Neural progenitor cell (in vitro differentiated cells): ENCODE data around the gene PKHD1. TPM values are rescaled to one million over a fixed set of nuclear protein-coding genes. Genes with fewer than 3 reads are reported as not detected.

Experiments
- DNase-seq: peaks from one replicate; pipeline ENCODE4 v3.0.0-alpha.2; 2016; ENCODE audit warnings: low spot score
- H2AFZ ChIP-seq: fragments of 200-600 bp; sonication (generic); replicated peaks from 2 replicates; pipeline ENCODE4 v1.6.1; 2016; ENCODE audit warnings: antibody characterized with exemption
- H3F3A ChIP-seq: fragments of 200-600 bp; sonication (generic); 2 replicates; pipeline ENCODE4 v1.6.1; 2016; ENCODE audit warnings: antibody characterized with exemption, low read depth
- H3K27ac ChIP-seq: fragments of 200-600 bp; sonication (generic); 2 replicates; pipeline ENCODE4 v1.5.1; 2016; ENCODE audit warnings: mild to moderate bottlenecking
- H3K27me3 ChIP-seq: fragments of 200-600 bp; sonication (generic); 2 replicates; pipeline ENCODE4 v1.6.1; 2016; ENCODE audit warnings: mild to moderate bottlenecking, moderate library complexity
- H3K36me3 ChIP-seq: fragments of 200-600 bp; sonication (generic); 2 replicates; pipeline ENCODE4 v1.5.1; 2016
- H3K4me1 ChIP-seq: fragments of 200-600 bp; sonication (generic); 2 replicates; pipeline ENCODE4 v1.6.1; 2016; ENCODE audit warnings: mixed run types
- H3K4me2 ChIP-seq: fragments of 200-600 bp; sonication (generic); 2 replicates; pipeline ENCODE4 v1.6.1; 2016
- H3K4me3 ChIP-seq: fragments of 200-600 bp; sonication (generic); 2 replicates; pipeline ENCODE4 v1.5.1; 2016
- H3K79me2 ChIP-seq: fragments of 200-600 bp; sonication (generic); 2 replicates; pipeline ENCODE4 v1.6.1; 2016; ENCODE audit warnings: low read depth
- H3K9ac ChIP-seq: fragments of 200-600 bp; sonication (generic); 2 replicates; pipeline ENCODE4 v1.6.1; 2016
- H3K9me3 ChIP-seq: fragments of 200-600 bp; sonication (generic); 2 replicates; pipeline ENCODE4 v1.5.1; 2016; ENCODE audit warnings: low read depth
- H4K20me1 ChIP-seq: fragments of 200-600 bp; sonication (generic); 2 replicates; pipeline ENCODE4 v1.6.1; 2016; ENCODE audit warnings: low read depth
- H3K27ac Mint-ChIP-seq: 3 replicates; pipeline ENCODE4 v1.8.0; 2021; ENCODE audit warnings: mixed read lengths
- H3K27me3 Mint-ChIP-seq: 2 replicates; pipeline ENCODE4 v1.8.0; 2022; ENCODE audit warnings: low read depth, mild to moderate bottlenecking, inconsistent platforms, moderate library complexity, mixed read lengths; ENCODE audit not compliant: insufficient read depth
- H3K36me3 Mint-ChIP-seq: 3 replicates; pipeline ENCODE4 v1.8.0; 2021; ENCODE audit warnings: mixed read lengths
- H3K4me1 Mint-ChIP-seq: 3 replicates; pipeline ENCODE4 v1.8.0; 2021; ENCODE audit warnings: mixed read lengths
- H3K4me3 Mint-ChIP-seq: 3 replicates; pipeline ENCODE4 v1.8.0; 2021; ENCODE audit warnings: mild to moderate bottlenecking, moderate library complexity, mixed read lengths
- H3K9me3 Mint-ChIP-seq: 3 replicates; pipeline ENCODE4 v1.8.0; 2020; ENCODE audit warnings: mixed read lengths
- EZH2 ChIP-seq: fragments of 200-600 bp; sonication (generic); IDR thresholded peaks from 2 replicates; pipeline ENCODE4 v1.6.1; 2017; ENCODE audit warnings: antibody characterized with exemption, mild to moderate bottlenecking, moderate library complexity
- EZH2phosphoT487 ChIP-seq: fragments of 200-600 bp; sonication (generic); IDR thresholded peaks from 2 replicates; pipeline ENCODE4 v1.6.1; 2017; ENCODE audit warnings: antibody characterized with exemption
- total RNA-seq: library from RNA; depleted of rRNA; stranded (reverse); fragments of >200 nt; gene quantifications from 2 replicates; pipeline ENCODE4 v1.2.3, GENCODE V29; 2015; ENCODE audit warnings: low replicate concordance
- TF ChIP-seq, protein P1 (sequence below): fragments of 200-600 bp; sonication (generic); IDR thresholded peaks from 2 replicates; pipeline ENCODE4 v1.5.1; 2017; ENCODE audit warnings: antibody characterized with exemption, mild to moderate bottlenecking

The PKHD1 gene
- total RNA-seq, 1 donor from 2014 or later: 0.04 TPM

DNA sequence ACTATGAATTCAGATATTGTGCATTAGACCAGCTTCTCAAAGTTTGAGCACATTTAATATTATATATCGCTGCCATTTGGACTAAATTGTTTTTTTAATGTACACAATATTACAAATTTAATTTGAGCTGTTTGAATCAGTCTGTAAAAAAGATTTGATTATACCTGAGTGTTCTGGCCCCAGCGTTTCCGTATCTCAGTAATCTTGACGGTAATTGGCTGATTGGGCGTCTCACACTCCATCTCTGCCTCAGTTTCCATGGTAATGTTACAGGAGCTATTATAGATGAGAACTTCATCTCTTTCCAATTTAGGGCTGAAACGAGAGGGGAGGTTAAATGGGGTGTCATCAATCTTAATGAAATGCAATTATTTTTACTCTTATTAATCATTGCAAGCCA is 77.3 kb downstream of the PKHD1 start:
- H3K79me2 ChIP-seq: no peaks in the 10 kb centered on the region
- TF ChIP-seq EZH2phosphoT487: no peak
- no peak for TF ChIP-seq EZH2

DNA sequence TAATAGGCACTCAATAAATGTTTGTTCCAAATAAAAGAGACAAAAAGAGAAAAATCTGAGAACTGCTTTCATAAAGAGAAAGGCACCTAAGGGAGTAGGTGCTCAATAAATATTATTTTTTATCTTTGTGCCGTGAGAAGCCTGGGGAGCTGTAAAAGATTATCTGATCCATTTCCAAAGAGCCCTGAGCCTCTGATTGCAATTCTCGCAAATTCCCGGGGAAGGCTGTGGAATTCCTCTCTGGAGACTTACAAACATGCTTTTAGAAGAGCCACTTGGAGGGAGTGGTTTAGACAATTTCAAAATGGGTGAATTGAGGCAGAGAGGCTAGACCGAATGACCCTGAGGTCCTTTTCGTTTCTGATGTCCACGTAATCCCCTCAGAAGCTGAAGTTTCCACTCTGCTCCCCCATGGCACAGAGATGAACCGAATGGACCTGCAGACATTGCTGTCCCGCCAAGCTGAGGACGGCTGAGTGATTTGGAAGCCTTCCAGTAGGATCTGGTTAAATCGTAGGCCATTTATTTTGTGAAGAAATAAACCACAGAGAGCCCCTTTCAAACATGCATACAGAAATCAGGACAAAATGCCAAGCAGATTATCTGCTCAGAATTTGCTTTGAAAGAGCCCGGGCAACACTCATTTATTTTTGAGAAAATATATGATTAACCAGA is 77.8 kb downstream of the PKHD1 start:
- Mint-ChIP-seq H3K27me3 (peaks cover 5% of the 10 kb centered on the region), H3K9me3 (peaks cover 2% of the 10 kb centered on the region), H3K4me1 (no peaks in the 10 kb centered on the region), H3K27ac (no peak overlapping the region), H3K36me3 (no peaks in the 10 kb centered on the region), H3K4me3 (no peak overlapping the region)
- H3K27ac ChIP-seq: no peak overlapping the region
- H3K4me3 ChIP-seq: no peak overlapping the region
- no peak for TF ChIP-seq EZH2
- TF ChIP-seq, protein P1, sequence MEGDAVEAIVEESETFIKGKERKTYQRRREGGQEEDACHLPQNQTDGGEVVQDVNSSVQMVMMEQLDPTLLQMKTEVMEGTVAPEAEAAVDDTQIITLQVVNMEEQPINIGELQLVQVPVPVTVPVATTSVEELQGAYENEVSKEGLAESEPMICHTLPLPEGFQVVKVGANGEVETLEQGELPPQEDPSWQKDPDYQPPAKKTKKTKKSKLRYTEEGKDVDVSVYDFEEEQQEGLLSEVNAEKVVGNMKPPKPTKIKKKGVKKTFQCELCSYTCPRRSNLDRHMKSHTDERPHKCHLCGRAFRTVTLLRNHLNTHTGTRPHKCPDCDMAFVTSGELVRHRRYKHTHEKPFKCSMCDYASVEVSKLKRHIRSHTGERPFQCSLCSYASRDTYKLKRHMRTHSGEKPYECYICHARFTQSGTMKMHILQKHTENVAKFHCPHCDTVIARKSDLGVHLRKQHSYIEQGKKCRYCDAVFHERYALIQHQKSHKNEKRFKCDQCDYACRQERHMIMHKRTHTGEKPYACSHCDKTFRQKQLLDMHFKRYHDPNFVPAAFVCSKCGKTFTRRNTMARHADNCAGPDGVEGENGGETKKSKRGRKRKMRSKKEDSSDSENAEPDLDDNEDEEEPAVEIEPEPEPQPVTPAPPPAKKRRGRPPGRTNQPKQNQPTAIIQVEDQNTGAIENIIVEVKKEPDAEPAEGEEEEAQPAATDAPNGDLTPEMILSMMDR: no peak
- TF ChIP-seq EZH2phosphoT487: no peak
- H3K79me2 ChIP-seq: no peaks in the 10 kb centered on the region
- H3K9me3 ChIP-seq: no peaks in the 10 kb centered on the region
- H4K20me1 ChIP-seq: no peaks in the 10 kb centered on the region
- no peaks in the 10 kb centered on the region for H3K36me3 ChIP-seq
- DNase-seq: no peak
- H2AFZ ChIP-seq: no peak overlapping the region
- H3K27me3 ChIP-seq: no peaks in the 10 kb centered on the region
- H3K9ac ChIP-seq: no peak overlapping the region
- H3F3A ChIP-seq: no peaks in the 10 kb centered on the region
- H3K4me2 ChIP-seq: no peak overlapping the region
- no peaks in the 10 kb centered on the region for H3K4me1 ChIP-seq

More for the DNA sequence above, 77.3 kb downstream of the PKHD1 start:
- H3K9ac ChIP-seq: no peak overlapping the region
- no peaks in the 10 kb centered on the region for H3K27me3 ChIP-seq
- no peak overlapping the region for H2AFZ ChIP-seq
- H3F3A ChIP-seq: no peaks in the 10 kb centered on the region
- no peaks in the 10 kb centered on the region for H3K4me1 ChIP-seq
- H4K20me1 ChIP-seq: no peaks in the 10 kb centered on the region
- no peak overlapping the region for H3K4me3 ChIP-seq
- H3K4me3 Mint-ChIP-seq: no peak overlapping the region
- no peak overlapping the region for H3K27ac Mint-ChIP-seq
- no peak overlapping the region for H3K4me2 ChIP-seq
- H3K27ac ChIP-seq: no peak overlapping the region
- peaks cover 5% of the 10 kb centered on the region for H3K27me3 Mint-ChIP-seq
- H3K9me3 Mint-ChIP-seq: peaks cover 2% of the 10 kb centered on the region
- H3K9me3 ChIP-seq: no peaks in the 10 kb centered on the region
- no peaks in the 10 kb centered on the region for H3K4me1 Mint-ChIP-seq
- no peaks in the 10 kb centered on the region for H3K36me3 ChIP-seq
- no peaks in the 10 kb centered on the region for H3K36me3 Mint-ChIP-seq
- DNase-seq: no peak

DNA sequence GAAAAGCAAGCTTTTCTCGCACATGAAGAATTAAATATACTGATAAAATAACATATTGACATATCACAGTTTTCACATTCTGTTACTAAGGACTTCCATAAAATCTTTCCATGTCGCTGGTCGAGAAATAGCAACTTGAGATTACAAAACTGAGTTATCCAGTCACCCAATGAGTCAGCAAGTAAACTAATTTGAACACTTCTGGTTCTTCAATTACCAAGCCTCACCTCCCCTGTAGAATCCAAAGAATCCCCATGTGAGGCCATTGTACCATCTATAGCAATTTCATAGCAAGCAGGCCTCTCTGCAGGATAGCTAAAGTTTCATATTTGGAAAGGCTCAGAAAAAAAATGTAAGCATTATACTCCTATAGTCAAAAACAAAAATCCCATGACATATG is 87.3 kb downstream of the PKHD1 start:
- no peak overlapping the region for H3K27ac Mint-ChIP-seq
- H3K4me3 ChIP-seq: no peak overlapping the region

More for the DNA sequence above, 87.3 kb downstream of the PKHD1 start:
- Histone ChIP-seq H4K20me1 (no peaks in the 10 kb centered on the region), H2AFZ (no peak overlapping the region), H3K27me3 (no peaks in the 10 kb centered on the region), H3K79me2 (no peaks in the 10 kb centered on the region), H3K9me3 (no peaks in the 10 kb centered on the region), H3K36me3 (no peaks in the 10 kb centered on the region), H3K4me1 (peaks cover 20% of the 10 kb centered on the region), H3F3A (peaks cover 14% of the 10 kb centered on the region), H3K9ac (no peak overlapping the region), H3K4me2 (no peak overlapping the region), H3K27ac (no peak overlapping the region)
- peaks cover under 1% of the 10 kb centered on the region for H3K27me3 Mint-ChIP-seq
- no peak overlapping the region for H3K4me3 Mint-ChIP-seq
- DNase-seq: no peak
- TF ChIP-seq EZH2 (no peak), EZH2phosphoT487 (no peak)
- TF ChIP-seq, protein P1: no peak
- H3K9me3 Mint-ChIP-seq: no peaks in the 10 kb centered on the region
- peaks cover 10% of the 10 kb centered on the region for H3K4me1 Mint-ChIP-seq
- H3K36me3 Mint-ChIP-seq: no peaks in the 10 kb centered on the region
